ENCODE data around the gene GPANK1. TPM values are rescaled to one million over a fixed set of nuclear protein-coding genes. Genes with fewer than 3 reads are reported as not detected.

The GPANK1 gene
- total and polyA plus RNA-seq, 9 of the 15 experiments (the other 6 are each of a cell fraction or from before 2014, with no cell fraction given): 32.2 to 111 (median 46.3) TPM

GRCh38 chr6:31621320-31621939 is 43.4 kb downstream of the GPANK1 start (continued):
- TF ChIP-seq ETV6 (IDR thresholded peaks at IDR 0.05; ENCODE audit: borderline replicate concordance in 1 of 2, low read depth in 2 of 2, low read length in 1 of 2): peak in 1 of 2 experiments; percentile 10; a peak in 1 of 4 replicates
- TF ChIP-seq ETV6 (CRISPR knock-in tag; IDR thresholded peaks at IDR 0.05; ENCODE audit: borderline replicate concordance): 0 out of 2 replicates have a peak, but pooled peaks have one; percentile 19
- TF ChIP-seq THRAP3 (IDR thresholded peaks at IDR 0.05; ENCODE audit: borderline replicate concordance): peak; percentile 62; the same call in 1 of the 2 replicates
- TF ChIP-seq MCM7 (IDR thresholded peaks at IDR 0.05): 0 out of 4 replicates have a peak, but pooled peaks of 1 of the 2 experiments have one; percentile 55
- TF ChIP-seq CHD1 (IDR thresholded peaks at IDR 0.05; ENCODE audit: low read length): peak; percentile 95
- TF ChIP-seq ZFX (CRISPR knock-in tag; IDR thresholded peaks at IDR 0.05): no peak
- no peak for TF ChIP-seq NFE2 (IDR thresholded peaks at IDR 0.05; ENCODE audit: low read depth)
- no peak for TF ChIP-seq ZNF217 (CRISPR knock-in tag; IDR thresholded peaks at IDR 0.05)
- peak; percentile 9; the same call in 1 of the 2 replicates for TF ChIP-seq CREB3L1 (IDR thresholded peaks at IDR 0.05; ENCODE audit: borderline replicate concordance, low read depth)
- TF ChIP-seq LARP7 (IDR thresholded peaks at IDR 0.05): peak; percentile 88
- TF ChIP-seq HBP1 (CRISPR knock-in tag; IDR thresholded peaks at IDR 0.05): 0 out of 2 replicates have a peak, but pooled peaks have one; percentile 33
- TF ChIP-seq THRB (CRISPR knock-in tag; conservative IDR thresholded peaks at IDR 0.05): peak; percentile 53; the same call in 1 of the 2 replicates
- peak; percentile 36 to 60 for TF ChIP-seq AFF1 (IDR thresholded peaks at IDR 0.05; ENCODE audit: low read depth in 1 of 2, partially characterized antibody in 2 of 2)
- TF ChIP-seq GABPB2 (CRISPR knock-in tag; conservative IDR thresholded peaks at IDR 0.05): no peak
- TF ChIP-seq FOXA1 (IDR thresholded peaks at IDR 0.05; ENCODE audit: borderline replicate concordance): no peak
- TF ChIP-seq IRF2 (CRISPR knock-in tag; IDR thresholded peaks at IDR 0.05): no peak
- TF ChIP-seq ZNF121 (CRISPR knock-in tag; conservative IDR thresholded peaks at IDR 0.05): no peak
- no peak for TF ChIP-seq ZNF23 (CRISPR knock-in tag; IDR thresholded peaks at IDR 0.05)
- TF ChIP-seq ZNF24 (IDR thresholded peaks at IDR 0.05): no peak
- peak; percentile 27 for TF ChIP-seq HDAC3 (IDR thresholded peaks at IDR 0.05; ENCODE audit: borderline replicate concordance, partially characterized antibody)
- peak in 1 of 2 experiments; percentile 39; a peak in 1 of 4 replicates for TF ChIP-seq CSDE1 (IDR thresholded peaks at IDR 0.05)
